Omental fat pad (tissue), 4 donors: ENCODE measurements around the gene PTPRM. TPM values are rescaled to one million over a fixed set of nuclear protein-coding genes. Genes with fewer than 3 reads are reported as not detected.

Source experiments
- ATAC-seq: fragments of 150-250 bp; one replicate; pipeline ENCODE4 v1.9.1; 2016; ENCODE audit warnings: mild to moderate bottlenecking, moderate library complexity; ENCODE audit not compliant: low FRiP score
- DNase-seq: peaks from one replicate; pipeline ENCODE4 v3.0.0-alpha.2; 2019; ENCODE audit warnings: low spot score
- CTCF ChIP-seq, 3 donors: fragments of 450-650 bp; IDR thresholded peaks; one replicate each; pipeline ENCODE4 v1.5.1; 2016 to 2017; ENCODE audit warnings: antibody characterized with exemption in 3 of 3, mild to moderate bottlenecking in 3 of 3, moderate library complexity in 2 of 3
- total RNA-seq, 4 donors: library from RNA; depleted of rRNA; stranded (reverse); fragments of >200 nt; gene quantifications; one replicate each; pipeline ENCODE4 v1.1.0, GENCODE V29; 2016

Gene PTPRM
- total RNA-seq, 4 donors from 2014 or later: 64.8 to 238 (median 144) TPM

GRCh38 chr18:7754725-7755181, 187.6 kb downstream of the PTPRM start:
- DNase-seq (no peak), ATAC-seq (no peak)
- TF ChIP-seq CTCF (IDR thresholded peaks at IDR 0.05): no peak

DNA sequence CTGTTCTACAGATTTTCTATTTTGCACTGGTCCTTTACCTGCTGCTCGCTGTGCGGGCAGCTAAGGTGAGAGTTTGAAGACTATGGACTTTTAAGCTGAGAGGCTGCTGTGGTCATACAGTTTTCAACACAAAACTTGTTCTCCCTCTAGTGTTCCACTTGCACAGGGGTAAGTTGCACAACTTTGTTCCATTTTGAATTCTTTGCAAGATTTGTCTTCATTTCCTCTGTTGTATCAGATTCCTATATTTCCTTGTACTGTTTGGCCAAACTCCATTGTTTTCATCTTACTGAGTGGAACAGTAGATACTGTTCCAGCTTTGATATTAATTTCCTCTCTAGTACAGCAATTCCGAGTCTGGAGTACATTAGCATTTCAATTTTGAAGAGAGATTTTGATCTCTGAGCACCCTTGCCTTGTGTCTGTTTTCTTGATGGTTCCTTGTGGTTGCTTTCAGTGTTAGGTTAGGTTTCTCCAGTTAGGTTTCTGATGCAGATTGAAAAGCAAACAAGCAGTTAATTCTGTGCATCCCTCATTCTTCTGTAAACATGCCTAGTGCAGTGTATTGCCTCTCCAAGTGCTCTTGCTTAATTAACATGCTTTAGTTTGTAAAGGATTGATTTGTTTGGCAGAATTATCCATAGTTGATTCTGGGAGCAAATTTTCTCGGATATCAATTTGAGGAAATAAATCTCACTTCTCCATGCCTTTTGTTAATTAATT, 188.8 kb downstream of the PTPRM start:
- no peak for TF ChIP-seq CTCF (IDR thresholded peaks at IDR 0.05)
- ATAC-seq (no peak), DNase-seq (no peak)

GRCh38 chr18:7757175-7757574, 190.1 kb downstream of the PTPRM start:
- ATAC-seq (no peak), DNase-seq (no peak)
- no peak for TF ChIP-seq CTCF (IDR thresholded peaks at IDR 0.05)

- ATAC-seq (no peak), DNase-seq (no peak)
- no peak for TF ChIP-seq CTCF (IDR thresholded peaks at IDR 0.05)
Measured at GRCh38 chr18:7758764-7759163, 191.6 kb downstream of the PTPRM start.

- ATAC-seq: no peak
Measured at GRCh38 chr18:7760967-7761948, 194.1 kb downstream of the PTPRM start.

DNA sequence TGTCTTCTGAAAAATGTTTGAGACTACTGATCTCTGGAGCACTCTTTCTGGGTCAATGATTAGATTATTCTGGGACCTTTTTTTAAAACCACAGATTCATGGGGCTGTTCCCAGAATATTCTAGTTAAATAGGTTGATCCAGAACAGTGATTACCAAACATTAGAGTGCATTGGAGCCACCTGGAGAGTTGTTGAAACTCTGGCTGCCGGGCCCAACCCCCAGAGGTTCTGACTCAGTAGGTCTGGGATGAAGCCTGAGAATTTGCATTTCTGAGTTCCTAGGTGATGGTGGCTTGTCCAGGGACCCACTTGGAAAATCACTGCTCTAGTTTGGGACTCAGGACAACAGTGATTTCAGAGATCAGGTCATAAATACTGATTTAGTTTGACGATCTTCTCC, 197.3 kb downstream of the PTPRM start:
- DNase-seq (no peak), ATAC-seq (no peak)
- TF ChIP-seq CTCF (IDR thresholded peaks at IDR 0.05): no peak

More at GRCh38 chr18:7760967-7761948, 194.1 kb downstream of the PTPRM start:
- no peak for DNase-seq
- no peak for TF ChIP-seq CTCF (IDR thresholded peaks at IDR 0.05)
